ENCODE data around the gene SH2B2. TPM values are rescaled to one million over a fixed set of nuclear protein-coding genes. Genes with fewer than 3 reads are reported as not detected.
"Not testable (repeated sequence)": the region's sequence is repeated elsewhere in the genome, so short reads cannot be mapped to it uniquely, and the experiment has no call there.

SH2B2 gene
- total and polyA plus RNA-seq, 4 experiments from 2014 or later: 0.69 to 1.2 (median 0.79) TPM; not detected in 1

DNA sequence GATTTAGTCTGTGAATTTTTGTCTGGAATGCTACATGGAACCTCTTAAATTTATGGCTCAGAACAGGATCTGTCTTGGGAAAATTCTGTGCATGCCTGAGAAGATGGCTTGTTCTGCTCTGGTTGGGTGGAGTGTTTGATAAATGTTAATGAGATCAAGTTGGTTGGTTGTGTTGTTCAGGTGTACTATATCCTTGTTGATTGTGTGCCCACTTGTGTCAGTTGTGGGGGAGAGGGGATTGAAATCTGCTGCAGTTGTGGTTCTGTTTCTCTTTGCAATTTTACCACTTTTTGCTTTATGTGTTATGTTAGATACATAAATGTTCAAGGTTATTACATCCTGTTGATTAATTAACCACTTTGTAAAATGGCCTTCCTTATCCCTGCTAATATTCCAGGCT lies 83.4 kb downstream of the SH2B2 start:
- CTCF ChIA-PET (ENCODE audit: partially characterized antibody): not testable (repeated sequence)

More for the DNA sequence above, 83.4 kb downstream of the SH2B2 start:
- H3K27ac ChIP-seq (ENCODE audit: low read depth, low read length); H3K4me1 ChIP-seq (ENCODE audit: insufficient read depth, low read length); POLR2A ChIA-PET (ENCODE audit: partially characterized antibody); H3K36me3 ChIP-seq (ENCODE audit: insufficient read depth, low read length); DNase-seq; H3K27me3 Mint-ChIP-seq; H3K9me3 ChIP-seq (ENCODE audit: control insufficient read depth in 1 of 2, low read length in 2 of 2); H3K4me3 ChIP-seq (ENCODE audit: low read length in 2 of 2); intact Hi-C loops (cut with micrococcal nuclease); H3K27ac Mint-ChIP-seq; H3K9me3 Mint-ChIP-seq; H3K27me3 ChIP-seq (ENCODE audit: insufficient read depth, low read length): not testable (repeated sequence)
- Mint-ChIP-seq H3K4me3 (peak overlapping the region in 1 of 8 donors; percentile 58), H3K4me1 (peaks cover 12 to 45% (median 22%) of the 10 kb centered on the region in 4 donors), H3K36me3 (peaks cover 13 to 40% of the 10 kb centered on the region in 2 donors)

Small RNA genes within 50 kb of the gene (microRNA-seq; reads per million reads assigned to microRNA genes)
- gene MIR4285 (ENCODE audit: borderline microRNAs expressed, borderline number of aligned reads, borderline replicate concordance): not detected

Other genes starting within 250 kb of the SH2B2 start
- gene SPDYE6, start 69.6 kb downstream of the SH2B2 start, total RNA-seq: not detected
- under 1 TPM; 0.14 to 0.73 TPM for gene SPDYE6, start 69.6 kb downstream of the SH2B2 start, polyA plus RNA-seq
- gene PRKRIP1, start 109.5 kb downstream of the SH2B2 start, total RNA-seq: 10 to 100 TPM; 43.2 to 47.6 TPM
- gene PRKRIP1, start 109.5 kb downstream of the SH2B2 start, polyA plus RNA-seq: 10 to 100 TPM in 1 of 2 donors, 1 to 10 TPM in 1; 9.7 to 21.7 TPM
- 10 to 100 TPM; 29.0 to 31.6 TPM for gene ORAI2, start 146.7 kb downstream of the SH2B2 start, total RNA-seq
- gene ORAI2, start 146.7 kb downstream of the SH2B2 start, polyA plus RNA-seq: 10 to 100 TPM; 42.9 to 53.3 TPM
- 10 to 100 TPM; 11.8 to 11.9 TPM for gene ALKBH4, start 178.0 kb downstream of the SH2B2 start, total RNA-seq
- 10 to 100 TPM; 15.7 to 16.6 TPM for gene ALKBH4, start 178.0 kb downstream of the SH2B2 start, polyA plus RNA-seq
- gene LRWD1, start 178.1 kb downstream of the SH2B2 start, total RNA-seq: 10 to 100 TPM; 26.0 to 28.5 TPM
- 10 to 100 TPM; 12.9 to 15.2 TPM for gene LRWD1, start 178.1 kb downstream of the SH2B2 start, polyA plus RNA-seq
- gene POLR2J, start 192.1 kb downstream of the SH2B2 start, total RNA-seq: 10 to 100 TPM; 35.8 to 38.2 TPM
- 100 to 1,000 TPM; 122 to 126 TPM for gene POLR2J, start 192.1 kb downstream of the SH2B2 start, polyA plus RNA-seq
- gene RASA4B, start 230.9 kb downstream of the SH2B2 start, total RNA-seq: 10 to 100 TPM; 15.2 to 15.8 TPM
- gene RASA4B, start 230.9 kb downstream of the SH2B2 start, polyA plus RNA-seq: 10 to 100 TPM in 1 of 2 donors, 1 to 10 TPM in 1; 5.0 to 11.5 TPM